Parathyroid adenoma (tissue), 2 donors: ENCODE results near the gene POLR2I.
"Not testable (repeated sequence)": the region's sequence is repeated elsewhere in the genome, so short reads cannot be mapped to it uniquely, and the experiment has no call there.

Experiments
- H2AFZ ChIP-seq: fragments of 300-600 bp; sonication (generic); one replicate; pipeline ENCODE4 v1.7.0; 2017; ENCODE audit warnings: antibody characterized with exemption, mild to moderate bottlenecking
- H3K27ac ChIP-seq: fragments of 300-600 bp; sonication (generic); one replicate; pipeline ENCODE4 v1.7.0; 2017
- H3K27me3 ChIP-seq: fragments of 300-600 bp; sonication (generic); one replicate; pipeline ENCODE4 v1.7.0; 2017; ENCODE audit warnings: low read length; ENCODE audit not compliant: control insufficient read depth, insufficient read depth
- H3K36me3 ChIP-seq: fragments of 300-600 bp; sonication (generic); one replicate; pipeline ENCODE4 v1.7.0; 2017; ENCODE audit warnings: low read length; ENCODE audit not compliant: control insufficient read depth, insufficient read depth
- H3K4me1 ChIP-seq: fragments of 300-600 bp; sonication (generic); one replicate; pipeline ENCODE4 v1.7.0; 2017; ENCODE audit warnings: control low read depth
- H3K4me2 ChIP-seq: fragments of 300-600 bp; sonication (generic); one replicate; pipeline ENCODE4 v1.7.0; 2017; ENCODE audit warnings: low read length
- H3K4me3 ChIP-seq: fragments of 300-600 bp; sonication (generic); one replicate; pipeline ENCODE4 v1.7.0; 2017; ENCODE audit warnings: low read depth, low read length
- H3K79me2 ChIP-seq: fragments of 300-600 bp; sonication (generic); one replicate; pipeline ENCODE4 v1.7.0; 2017; ENCODE audit warnings: control low read depth
- H3K9ac ChIP-seq: fragments of 300-600 bp; sonication (generic); one replicate; pipeline ENCODE4 v1.7.0; 2017; ENCODE audit warnings: mild to moderate bottlenecking
- H3K9me3 ChIP-seq: fragments of 300-600 bp; sonication (generic); one replicate; pipeline ENCODE4 v1.7.0; 2017; ENCODE audit warnings: low read length; ENCODE audit not compliant: control insufficient read depth
- CTCF ChIP-seq: fragments of 300-600 bp; sonication (generic); IDR thresholded peaks from one replicate; pipeline ENCODE4 v1.7.0; 2017; ENCODE audit warnings: antibody characterized with exemption, mild to moderate bottlenecking
- donor health status: primary hyperparathyroidism.

Gene POLR2I

GRCh38 chr19:36072081-36072480 lies 42.6 kb downstream of the POLR2I start:
- Histone ChIP-seq H3K27ac (no peak overlapping the region), H3K4me2 (no peak overlapping the region), H3K27me3 (no peaks in the 10 kb centered on the region), H3K79me2 (no peaks in the 10 kb centered on the region), H3K9me3 (no peaks in the 10 kb centered on the region), H3K4me1 (no peaks in the 10 kb centered on the region), H2AFZ (no peak overlapping the region), H3K36me3 (no peaks in the 10 kb centered on the region), H3K9ac (no peak overlapping the region), H3K4me3 (no peak overlapping the region)
- TF ChIP-seq CTCF = no peak

GRCh38 chr19:36068810-36069499 lies 45.7 kb downstream of the POLR2I start:
- H3K4me3 ChIP-seq, H3K4me1 ChIP-seq, H3K9me3 ChIP-seq, H3K79me2 ChIP-seq, H3K9ac ChIP-seq, H3K36me3 ChIP-seq, H2AFZ ChIP-seq, H3K4me2 ChIP-seq, H3K27ac ChIP-seq, H3K27me3 ChIP-seq: not testable (repeated sequence)

- Histone ChIP-seq H3K27me3 (no peaks in the 10 kb centered on the region), H3K4me2 (no peak overlapping the region), H3K36me3 (no peaks in the 10 kb centered on the region), H3K4me1 (no peaks in the 10 kb centered on the region), H3K9ac (no peak overlapping the region), H3K27ac (no peak overlapping the region), H3K4me3 (no peak overlapping the region), H3K9me3 (no peaks in the 10 kb centered on the region), H3K79me2 (no peaks in the 10 kb centered on the region), H2AFZ (no peak overlapping the region)
- TF ChIP-seq CTCF = no peak
These were observed 47.0 kb downstream of the POLR2I start for GRCh38 chr19:36067681-36068080.

- TF ChIP-seq CTCF = no peak
- H3K9me3 ChIP-seq = no peaks in the 10 kb centered on the region
- H3K9ac ChIP-seq = no peak overlapping the region
- no peak overlapping the region for H2AFZ ChIP-seq
- H3K4me2 ChIP-seq = no peak overlapping the region
- no peak overlapping the region for H3K4me3 ChIP-seq
- no peaks in the 10 kb centered on the region for H3K27me3 ChIP-seq
- no peaks in the 10 kb centered on the region for H3K79me2 ChIP-seq
- no peak overlapping the region for H3K27ac ChIP-seq
- no peaks in the 10 kb centered on the region for H3K36me3 ChIP-seq
- no peaks in the 10 kb centered on the region for H3K4me1 ChIP-seq
These were observed 49.8 kb downstream of the POLR2I start for GRCh38 chr19:36064826-36065225.
